Measurements from ENCODE around the gene DENND10.

The DENND10 gene

GRCh38 chr10:119183664-119184412 lies 79.9 kb downstream of the DENND10 start:
- H3K36me3 Mint-ChIP-seq, result no peaks in the 10 kb centered on the region
- no peaks in the 10 kb centered on the region for H3K27me3 Mint-ChIP-seq
- DNase-seq (no peak), ATAC-seq (replicated peaks) (peak in 1 of 2 donors; percentile 43)
- no peak overlapping the region for H3K27ac Mint-ChIP-seq
- peaks cover 2 to 6% of the 10 kb centered on the region in 2 donors for H3K4me1 Mint-ChIP-seq
- no peaks in the 10 kb centered on the region for H3K9me3 Mint-ChIP-seq
- H3K4me3 Mint-ChIP-seq, result no peak overlapping the region

Measured in stimulated activated naive B cell treated with anti-CD40 and anti-IgM and Interleukin-4, amounts not matched to agents 10 μg/mL and 1 μg/mL and 100 μg/mL, for 72 hours (primary cell).